GM23338 (cell line): ENCODE data around the gene GPR171. TPM values are rescaled to one million over a fixed set of nuclear protein-coding genes. Genes with fewer than 3 reads are reported as not detected.

Experiments used
- ATAC-seq: fragments of 200-7000 bp; cut with Tn5 transposase; 3 replicates; pipeline ENCODE4 v1.9.1; 2020
- DNase-seq: peaks from one replicate; pipeline ENCODE4 v3.0.0-alpha.2; 2015; ENCODE audit warnings: low spot score
- H2AFZ ChIP-seq: fragments of 200-600 bp; sonication (generic); 2 replicates; pipeline ENCODE4 v1.8.0; 2016; ENCODE audit warnings: antibody characterized with exemption, mild to moderate bottlenecking, moderate library complexity
- H3F3A ChIP-seq: fragments of 200-600 bp; sonication (generic); replicated peaks from 2 replicates; pipeline ENCODE4 v1.8.0; 2017; ENCODE audit warnings: antibody characterized with exemption, mixed run types, low read depth
- H3K27ac ChIP-seq: fragments of 200-600 bp; sonication (generic); 2 replicates; pipeline ENCODE4 v1.6.1; 2016; ENCODE audit warnings: low read depth
- H3K27me3 ChIP-seq: fragments of 200-600 bp; sonication (generic); 2 replicates; pipeline ENCODE4 v1.8.0; 2016; ENCODE audit warnings: mild to moderate bottlenecking, mixed run types, moderate library complexity; ENCODE audit not compliant: insufficient read depth
- H3K36me3 ChIP-seq: fragments of 200-600 bp; sonication (generic); 2 replicates; pipeline ENCODE4 v1.8.0; 2016; ENCODE audit warnings: mild to moderate bottlenecking; ENCODE audit not compliant: insufficient read depth
- H3K4me1 ChIP-seq: fragments of 200-600 bp; sonication (generic); 2 replicates; pipeline ENCODE4 v1.8.0; 2016; ENCODE audit warnings: mild to moderate bottlenecking, moderate library complexity; ENCODE audit not compliant: insufficient read depth
- H3K4me2 ChIP-seq: fragments of 200-600 bp; sonication (generic); 2 replicates; pipeline ENCODE4 v1.7.1; 2017; ENCODE audit warnings: mixed run types
- H3K4me3 ChIP-seq: fragments of 200-600 bp; sonication (generic); 2 replicates; pipeline ENCODE4 v1.6.1; 2016; ENCODE audit warnings: mixed run types
- H3K79me2 ChIP-seq: fragments of 200-600 bp; sonication (generic); replicated peaks from 2 replicates; pipeline ENCODE4 v1.8.0; 2017; ENCODE audit warnings: mild to moderate bottlenecking; ENCODE audit not compliant: insufficient read depth
- H3K9me2 ChIP-seq: fragments of 200-600 bp; sonication (generic); 2 replicates; pipeline ENCODE4 v1.8.0; 2017; ENCODE audit not compliant: insufficient read depth
- H4K20me1 ChIP-seq: fragments of 200-600 bp; sonication (generic); replicated peaks from 2 replicates; pipeline ENCODE4 v1.8.0; 2017; ENCODE audit warnings: mild to moderate bottlenecking; ENCODE audit not compliant: insufficient read depth
- H3K27ac Mint-ChIP-seq: 2 replicates; pipeline ENCODE4 v1.8.0; 2020; ENCODE audit warnings: inconsistent platforms, mild to moderate bottlenecking, moderate library complexity, mixed read lengths
- H3K27me3 Mint-ChIP-seq: 3 replicates; pipeline ENCODE4 v1.8.0; 2022; ENCODE audit warnings: low read depth, mild to moderate bottlenecking, moderate library complexity, mixed read lengths, inconsistent platforms; ENCODE audit not compliant: insufficient read depth, poor library complexity
- H3K36me3 Mint-ChIP-seq: 3 replicates; pipeline ENCODE4 v1.8.0; 2021; ENCODE audit warnings: low read depth, mild to moderate bottlenecking, inconsistent platforms, moderate library complexity, mixed read lengths
- H3K4me1 Mint-ChIP-seq: 3 replicates; pipeline ENCODE4 v1.8.0; 2020; ENCODE audit warnings: mild to moderate bottlenecking, inconsistent platforms, mixed read lengths
- H3K4me3 Mint-ChIP-seq: 3 replicates; pipeline ENCODE4 v1.8.0; 2021; ENCODE audit warnings: moderate library complexity, mild to moderate bottlenecking, inconsistent platforms, mixed read lengths
- H3K9me3 Mint-ChIP-seq: 3 replicates; pipeline ENCODE4 v1.8.0; 2020; ENCODE audit warnings: moderate library complexity, mild to moderate bottlenecking, inconsistent platforms, mixed read lengths
- CREB1 ChIP-seq: fragments of 250-450 bp; sonication (Bioruptor Pico); IDR thresholded peaks from 2 replicates; pipeline ENCODE4 v1.5.0; 2020; ENCODE audit warnings: low read depth, mild to moderate bottlenecking, moderate library complexity
- EZH2 ChIP-seq: fragments of 200-600 bp; sonication (generic); IDR thresholded peaks from one replicate; pipeline ENCODE4 v1.8.0; 2017; ENCODE audit warnings: antibody characterized with exemption, mild to moderate bottlenecking, low read depth; ENCODE audit not compliant: unreplicated experiment
- EZH2phosphoT487 ChIP-seq: fragments of 200-600 bp; sonication (generic); IDR thresholded peaks from one replicate; pipeline ENCODE4 v1.8.1; 2018; ENCODE audit warnings: antibody characterized with exemption; ENCODE audit not compliant: unreplicated experiment
- JUNB ChIP-seq: IDR thresholded peaks from one replicate; pipeline ENCODE4 v1.6.1; 2016; ENCODE audit warnings: antibody characterized with exemption; ENCODE audit not compliant: unreplicated experiment
- NANOG ChIP-seq: IDR thresholded peaks from 2 replicates; pipeline ENCODE4 v1.6.1; 2016; ENCODE audit warnings: antibody characterized with exemption, borderline replicate concordance
- STAT1 ChIP-seq: IDR thresholded peaks from one replicate; pipeline ENCODE4 v1.6.1; 2016; ENCODE audit warnings: antibody characterized with exemption; ENCODE audit not compliant: unreplicated experiment
- ZNF114 ChIP-seq: fragments of 250-450 bp; sonication (Bioruptor Pico); IDR thresholded peaks from 2 replicates; pipeline ENCODE4 v1.5.0; 2020; ENCODE audit warnings: mild to moderate bottlenecking, moderate library complexity
- ZNF331 ChIP-seq: fragments of 250-450 bp; sonication (Bioruptor Pico); IDR thresholded peaks from 2 replicates; pipeline ENCODE4 v1.5.0; 2020; ENCODE audit warnings: low read depth, mild to moderate bottlenecking, moderate library complexity
- polyA plus RNA-seq: library from polyadenylated mRNA; unstranded; fragments of >200 nt; fragmentation: Nextera tagmentation; extraction: Ambion mirVana; gene quantifications from 2 replicates; pipeline ENCODE4 v1.2.1, GENCODE V29; 2016
- total RNA-seq: library from RNA; depleted of rRNA; stranded (reverse); fragments of >200 nt; shearing (Covaris generic); gene quantifications from 2 replicates; pipeline ENCODE4 v1.2.3, GENCODE V29; 2014
- TF ChIP-seq, protein P1 (sequence below): IDR thresholded peaks from one replicate; pipeline ENCODE4 v1.6.1; 2018; ENCODE audit warnings: antibody characterized with exemption; ENCODE audit not compliant: unreplicated experiment
- TF ChIP-seq, protein P2 (sequence below): fragments of 250-450 bp; sonication (Bioruptor Pico); IDR thresholded peaks from 2 replicates; pipeline ENCODE4 v1.5.0; 2020; ENCODE audit warnings: mild to moderate bottlenecking, moderate library complexity
- TF ChIP-seq, protein P3 (sequence below), 2 experiments: fragments of 200-600 bp in 1 of 2; sonication (generic) in 1 of 2; conservative IDR thresholded peaks; 2 replicates each; pipeline versions ENCODE4 v1.5.1 to v1.6.1; 2016 to 2017; ENCODE audit warnings: antibody characterized with exemption in 2 of 2, low read depth in 2 of 2, mild to moderate bottlenecking in 2 of 2, moderate library complexity in 1 of 2

Gene GPR171
- total and polyA plus RNA-seq, 2 experiments from 2014 or later, result 3.4 TPM; not detected in 1

DNA sequence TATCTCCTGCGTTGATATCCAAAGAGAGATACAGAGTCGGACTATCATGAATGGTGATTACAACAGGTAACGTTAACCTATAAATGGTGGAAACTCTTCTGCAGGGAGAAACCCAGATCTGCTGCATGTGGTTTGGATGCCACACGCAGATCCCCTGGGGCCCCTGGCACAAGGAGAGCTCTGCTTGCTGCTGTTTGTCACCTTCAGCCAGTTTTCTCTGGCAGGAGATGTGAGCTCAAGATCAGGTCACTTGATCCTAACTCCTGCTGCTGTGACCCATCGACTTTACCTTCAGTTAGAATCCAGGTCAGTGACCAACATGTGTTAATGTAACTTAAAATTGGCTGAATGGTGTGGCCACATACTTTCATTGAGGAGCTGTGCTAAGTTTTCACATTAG is 23.8 kb upstream of the GPR171 start:
- Histone ChIP-seq H3K27ac (no peak overlapping the region), H3K27me3 (no peaks in the 10 kb centered on the region)
- no peak overlapping the region for H3K27ac Mint-ChIP-seq

DNA sequence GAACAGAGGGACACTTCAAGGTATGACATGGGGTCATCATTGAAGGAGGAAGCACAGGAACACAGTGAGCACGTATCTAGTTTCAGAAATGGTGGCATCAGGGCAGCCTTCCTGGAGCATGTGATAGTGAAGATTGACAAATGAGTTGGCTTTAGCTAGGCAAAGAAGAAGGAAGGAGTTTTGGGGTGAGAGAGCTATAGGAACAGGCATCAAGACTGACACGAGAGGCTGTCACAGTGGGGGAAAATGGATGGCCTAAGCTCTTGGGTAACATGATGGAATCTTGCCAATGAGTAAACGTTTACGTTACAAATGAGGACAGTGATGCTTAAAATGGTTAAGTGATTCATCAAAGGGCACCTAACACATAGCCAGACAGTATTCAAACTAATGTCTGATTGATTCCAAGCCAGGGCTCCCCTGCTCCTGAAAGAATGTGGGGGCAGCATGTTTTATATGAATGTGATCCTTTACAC is 23.1 kb upstream of the GPR171 start:
- H3K27ac Mint-ChIP-seq, result no peak overlapping the region
- Histone ChIP-seq H2AFZ (no peak overlapping the region), H3K4me1 (peaks cover 24% of the 10 kb centered on the region), H4K20me1 (no peaks in the 10 kb centered on the region), H3K27ac (no peak overlapping the region), H3K27me3 (no peaks in the 10 kb centered on the region), H3K4me2 (no peak overlapping the region), H3F3A (no peaks in the 10 kb centered on the region), H3K9me2 (no peaks in the 10 kb centered on the region), H3K36me3 (no peaks in the 10 kb centered on the region), H3K4me3 (no peak overlapping the region), H3K79me2 (no peaks in the 10 kb centered on the region)
- DNase-seq, result no peak
- peaks cover 23% of the 10 kb centered on the region for H3K36me3 Mint-ChIP-seq
- H3K27me3 Mint-ChIP-seq, result no peaks in the 10 kb centered on the region
- H3K9me3 Mint-ChIP-seq, result peaks cover 13% of the 10 kb centered on the region; the same call in 2 of the 3 replicates
- peaks cover 24% of the 10 kb centered on the region for H3K4me1 Mint-ChIP-seq
- no peak for ATAC-seq
- H3K4me3 Mint-ChIP-seq, result no peak overlapping the region
- TF ChIP-seq, protein P1, sequence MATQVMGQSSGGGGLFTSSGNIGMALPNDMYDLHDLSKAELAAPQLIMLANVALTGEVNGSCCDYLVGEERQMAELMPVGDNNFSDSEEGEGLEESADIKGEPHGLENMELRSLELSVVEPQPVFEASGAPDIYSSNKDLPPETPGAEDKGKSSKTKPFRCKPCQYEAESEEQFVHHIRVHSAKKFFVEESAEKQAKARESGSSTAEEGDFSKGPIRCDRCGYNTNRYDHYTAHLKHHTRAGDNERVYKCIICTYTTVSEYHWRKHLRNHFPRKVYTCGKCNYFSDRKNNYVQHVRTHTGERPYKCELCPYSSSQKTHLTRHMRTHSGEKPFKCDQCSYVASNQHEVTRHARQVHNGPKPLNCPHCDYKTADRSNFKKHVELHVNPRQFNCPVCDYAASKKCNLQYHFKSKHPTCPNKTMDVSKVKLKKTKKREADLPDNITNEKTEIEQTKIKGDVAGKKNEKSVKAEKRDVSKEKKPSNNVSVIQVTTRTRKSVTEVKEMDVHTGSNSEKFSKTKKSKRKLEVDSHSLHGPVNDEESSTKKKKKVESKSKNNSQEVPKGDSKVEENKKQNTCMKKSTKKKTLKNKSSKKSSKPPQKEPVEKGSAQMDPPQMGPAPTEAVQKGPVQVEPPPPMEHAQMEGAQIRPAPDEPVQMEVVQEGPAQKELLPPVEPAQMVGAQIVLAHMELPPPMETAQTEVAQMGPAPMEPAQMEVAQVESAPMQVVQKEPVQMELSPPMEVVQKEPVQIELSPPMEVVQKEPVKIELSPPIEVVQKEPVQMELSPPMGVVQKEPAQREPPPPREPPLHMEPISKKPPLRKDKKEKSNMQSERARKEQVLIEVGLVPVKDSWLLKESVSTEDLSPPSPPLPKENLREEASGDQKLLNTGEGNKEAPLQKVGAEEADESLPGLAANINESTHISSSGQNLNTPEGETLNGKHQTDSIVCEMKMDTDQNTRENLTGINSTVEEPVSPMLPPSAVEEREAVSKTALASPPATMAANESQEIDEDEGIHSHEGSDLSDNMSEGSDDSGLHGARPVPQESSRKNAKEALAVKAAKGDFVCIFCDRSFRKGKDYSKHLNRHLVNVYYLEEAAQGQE, result no peak
- TF ChIP-seq, protein P2, sequence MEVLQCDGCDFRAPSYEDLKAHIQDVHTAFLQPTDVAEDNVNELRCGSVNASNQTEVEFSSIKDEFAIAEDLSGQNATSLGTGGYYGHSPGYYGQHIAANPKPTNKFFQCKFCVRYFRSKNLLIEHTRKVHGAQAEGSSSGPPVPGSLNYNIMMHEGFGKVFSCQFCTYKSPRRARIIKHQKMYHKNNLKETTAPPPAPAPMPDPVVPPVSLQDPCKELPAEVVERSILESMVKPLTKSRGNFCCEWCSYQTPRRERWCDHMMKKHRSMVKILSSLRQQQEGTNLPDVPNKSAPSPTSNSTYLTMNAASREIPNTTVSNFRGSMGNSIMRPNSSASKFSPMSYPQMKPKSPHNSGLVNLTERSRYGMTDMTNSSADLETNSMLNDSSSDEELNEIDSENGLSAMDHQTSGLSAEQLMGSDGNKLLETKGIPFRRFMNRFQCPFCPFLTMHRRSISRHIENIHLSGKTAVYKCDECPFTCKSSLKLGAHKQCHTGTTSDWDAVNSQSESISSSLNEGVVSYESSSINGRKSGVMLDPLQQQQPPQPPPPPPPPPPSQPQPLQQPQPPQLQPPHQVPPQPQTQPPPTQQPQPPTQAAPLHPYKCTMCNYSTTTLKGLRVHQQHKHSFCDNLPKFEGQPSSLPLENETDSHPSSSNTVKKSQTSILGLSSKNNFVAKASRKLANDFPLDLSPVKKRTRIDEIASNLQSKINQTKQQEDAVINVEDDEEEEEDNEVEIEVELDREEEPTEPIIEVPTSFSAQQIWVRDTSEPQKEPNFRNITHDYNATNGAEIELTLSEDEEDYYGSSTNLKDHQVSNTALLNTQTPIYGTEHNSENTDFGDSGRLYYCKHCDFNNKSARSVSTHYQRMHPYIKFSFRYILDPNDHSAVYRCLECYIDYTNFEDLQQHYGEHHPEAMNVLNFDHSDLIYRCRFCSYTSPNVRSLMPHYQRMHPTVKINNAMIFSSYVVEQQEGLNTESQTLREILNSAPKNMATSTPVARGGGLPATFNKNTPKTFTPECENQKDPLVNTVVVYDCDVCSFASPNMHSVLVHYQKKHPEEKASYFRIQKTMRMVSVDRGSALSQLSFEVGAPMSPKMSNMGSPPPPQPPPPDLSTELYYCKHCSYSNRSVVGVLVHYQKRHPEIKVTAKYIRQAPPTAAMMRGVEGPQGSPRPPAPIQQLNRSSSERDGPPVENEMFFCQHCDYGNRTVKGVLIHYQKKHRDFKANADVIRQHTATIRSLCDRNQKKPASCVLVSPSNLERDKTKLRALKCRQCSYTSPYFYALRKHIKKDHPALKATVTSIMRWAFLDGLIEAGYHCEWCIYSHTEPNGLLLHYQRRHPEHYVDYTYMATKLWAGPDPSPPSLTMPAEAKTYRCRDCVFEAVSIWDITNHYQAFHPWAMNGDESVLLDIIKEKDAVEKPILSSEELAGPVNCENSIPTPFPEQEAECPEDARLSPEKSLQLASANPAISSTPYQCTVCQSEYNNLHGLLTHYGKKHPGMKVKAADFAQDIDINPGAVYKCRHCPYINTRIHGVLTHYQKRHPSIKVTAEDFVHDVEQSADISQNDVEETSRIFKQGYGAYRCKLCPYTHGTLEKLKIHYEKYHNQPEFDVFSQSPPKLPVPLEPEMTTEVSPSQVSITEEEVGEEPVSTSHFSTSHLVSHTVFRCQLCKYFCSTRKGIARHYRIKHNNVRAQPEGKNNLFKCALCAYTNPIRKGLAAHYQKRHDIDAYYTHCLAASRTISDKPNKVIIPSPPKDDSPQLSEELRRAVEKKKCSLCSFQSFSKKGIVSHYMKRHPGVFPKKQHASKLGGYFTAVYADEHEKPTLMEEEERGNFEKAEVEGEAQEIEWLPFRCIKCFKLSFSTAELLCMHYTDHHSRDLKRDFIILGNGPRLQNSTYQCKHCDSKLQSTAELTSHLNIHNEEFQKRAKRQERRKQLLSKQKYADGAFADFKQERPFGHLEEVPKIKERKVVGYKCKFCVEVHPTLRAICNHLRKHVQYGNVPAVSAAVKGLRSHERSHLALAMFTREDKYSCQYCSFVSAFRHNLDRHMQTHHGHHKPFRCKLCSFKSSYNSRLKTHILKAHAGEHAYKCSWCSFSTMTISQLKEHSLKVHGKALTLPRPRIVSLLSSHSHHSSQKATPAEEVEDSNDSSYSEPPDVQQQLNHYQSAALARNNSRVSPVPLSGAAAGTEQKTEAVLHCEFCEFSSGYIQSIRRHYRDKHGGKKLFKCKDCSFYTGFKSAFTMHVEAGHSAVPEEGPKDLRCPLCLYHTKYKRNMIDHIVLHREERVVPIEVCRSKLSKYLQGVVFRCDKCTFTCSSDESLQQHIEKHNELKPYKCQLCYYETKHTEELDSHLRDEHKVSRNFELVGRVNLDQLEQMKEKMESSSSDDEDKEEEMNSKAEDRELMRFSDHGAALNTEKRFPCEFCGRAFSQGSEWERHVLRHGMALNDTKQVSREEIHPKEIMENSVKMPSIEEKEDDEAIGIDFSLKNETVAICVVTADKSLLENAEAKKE (CRISPR knock-in tag), result no peak
- TF ChIP-seq EZH2phosphoT487 (no peak), JUNB (no peak), ZNF114 (no peak), STAT1 (no peak)

More for the DNA sequence above, 23.8 kb upstream of the GPR171 start:
- H3F3A ChIP-seq, result no peaks in the 10 kb centered on the region
- H3K27me3 Mint-ChIP-seq, result no peaks in the 10 kb centered on the region
- no peaks in the 10 kb centered on the region for H3K9me2 ChIP-seq
- peaks cover 28% of the 10 kb centered on the region for H3K4me1 ChIP-seq
- no peaks in the 10 kb centered on the region for H3K36me3 ChIP-seq
- no peak overlapping the region for H3K4me3 Mint-ChIP-seq
- TF ChIP-seq EZH2 (no peak), ZNF331 (CRISPR knock-in tag) (no peak), JUNB (no peak), EZH2phosphoT487 (no peak), STAT1 (no peak), CREB1 (CRISPR knock-in tag) (no peak), NANOG (no peak)
- TF ChIP-seq, protein P3, sequence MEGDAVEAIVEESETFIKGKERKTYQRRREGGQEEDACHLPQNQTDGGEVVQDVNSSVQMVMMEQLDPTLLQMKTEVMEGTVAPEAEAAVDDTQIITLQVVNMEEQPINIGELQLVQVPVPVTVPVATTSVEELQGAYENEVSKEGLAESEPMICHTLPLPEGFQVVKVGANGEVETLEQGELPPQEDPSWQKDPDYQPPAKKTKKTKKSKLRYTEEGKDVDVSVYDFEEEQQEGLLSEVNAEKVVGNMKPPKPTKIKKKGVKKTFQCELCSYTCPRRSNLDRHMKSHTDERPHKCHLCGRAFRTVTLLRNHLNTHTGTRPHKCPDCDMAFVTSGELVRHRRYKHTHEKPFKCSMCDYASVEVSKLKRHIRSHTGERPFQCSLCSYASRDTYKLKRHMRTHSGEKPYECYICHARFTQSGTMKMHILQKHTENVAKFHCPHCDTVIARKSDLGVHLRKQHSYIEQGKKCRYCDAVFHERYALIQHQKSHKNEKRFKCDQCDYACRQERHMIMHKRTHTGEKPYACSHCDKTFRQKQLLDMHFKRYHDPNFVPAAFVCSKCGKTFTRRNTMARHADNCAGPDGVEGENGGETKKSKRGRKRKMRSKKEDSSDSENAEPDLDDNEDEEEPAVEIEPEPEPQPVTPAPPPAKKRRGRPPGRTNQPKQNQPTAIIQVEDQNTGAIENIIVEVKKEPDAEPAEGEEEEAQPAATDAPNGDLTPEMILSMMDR (conservative IDR thresholded peaks at IDR 0.05; ENCODE audit: low read depth in 2 of 2), result no peak
- ATAC-seq, result no peak
- H2AFZ ChIP-seq, result no peak overlapping the region
- no peak overlapping the region for H3K4me2 ChIP-seq
- peaks cover 7% of the 10 kb centered on the region; the same call in 2 of the 3 replicates for H3K9me3 Mint-ChIP-seq
- H3K36me3 Mint-ChIP-seq, result peaks cover 16% of the 10 kb centered on the region
- no peaks in the 10 kb centered on the region; the same call in 1 of the 2 replicates for H3K79me2 ChIP-seq
- no peaks in the 10 kb centered on the region for H4K20me1 ChIP-seq
- no peak overlapping the region for H3K4me3 ChIP-seq
- no peak for DNase-seq
- peaks cover 28% of the 10 kb centered on the region for H3K4me1 Mint-ChIP-seq
